GM18507 (cell line): ENCODE measurements around the gene NUP93.
"Not testable (repeated sequence)": the region's sequence is repeated elsewhere in the genome, so short reads cannot be mapped to it uniquely, and the experiment has no call there.

Source experiments
- DNase-seq: peaks from one replicate; pipeline ENCODE4 v3.0.0; 2011; ENCODE audit warnings: low read depth; ENCODE audit not compliant: insufficient read length; ENCODE audit errors: extremely low spot score
- FAIRE-seq: peaks from 2 replicates; lab custom pipeline; 2011; peaks lifted over from hg19 to GRCh38; lab: Jason Lieb, UNC

NUP93 gene

GRCh38 chr16:56708525-56709442 lies 21.1 kb upstream of the NUP93 start:
- FAIRE-seq = no peak
- DNase-seq = no peak

- FAIRE-seq = no peak
- DNase-seq = no peak
Measured at GRCh38 chr16:56709443-56710040, 20.4 kb upstream of the NUP93 start.

- no peak for FAIRE-seq
Measured at GRCh38 chr16:56710181-56710737, 19.7 kb upstream of the NUP93 start.

GRCh38 chr16:56711862-56712261 lies 18.1 kb upstream of the NUP93 start:
- no peak for FAIRE-seq
- DNase-seq = no peak

More at GRCh38 chr16:56710181-56710737, 19.7 kb upstream of the NUP93 start:
- no peak for DNase-seq

GRCh38 chr16:56713794-56714193 lies 16.1 kb upstream of the NUP93 start:
- DNase-seq (no peak), FAIRE-seq (no peak)

GRCh38 chr16:56715126-56715525 lies 14.8 kb upstream of the NUP93 start:
- DNase-seq = no peak
- no peak for FAIRE-seq

- FAIRE-seq = peak; percentile 45
- DNase-seq = no peak
Measured at GRCh38 chr16:56716761-56717160, 13.2 kb upstream of the NUP93 start.

- DNase-seq, FAIRE-seq: not testable (repeated sequence)
Measured at GRCh38 chr16:56717532-56717931, 12.4 kb upstream of the NUP93 start.

- FAIRE-seq = no peak
- DNase-seq = no peak
Measured at GRCh38 chr16:56722200-56722842, 7.6 kb upstream of the NUP93 start.

- FAIRE-seq = no peak
- no peak for DNase-seq
Measured at GRCh38 chr16:56724191-56724590, 5.7 kb upstream of the NUP93 start.

GRCh38 chr16:56726283-56726682 lies 3.6 kb upstream of the NUP93 start:
- DNase-seq (no peak), FAIRE-seq (no peak)

- FAIRE-seq (no peak), DNase-seq (no peak)
Measured at GRCh38 chr16:56726926-56727325, 3.0 kb upstream of the NUP93 start.

- FAIRE-seq = no peak
- no peak for DNase-seq
Measured at GRCh38 chr16:56728027-56728426, 1.9 kb upstream of the NUP93 start.

GRCh38 chr16:56728980-56729734 lies 772 bp upstream of the NUP93 start:
- no peak for FAIRE-seq
- no peak for DNase-seq

- DNase-seq = no peak
- FAIRE-seq = peak; percentile 24
Measured at GRCh38 chr16:56732366-56732765, 2.4 kb downstream of the NUP93 start.

- FAIRE-seq = no peak
- no peak for DNase-seq
Measured at GRCh38 chr16:56732832-56733231, 2.9 kb downstream of the NUP93 start.

- DNase-seq = no peak
Measured at GRCh38 chr16:56734429-56734828, 4.5 kb downstream of the NUP93 start.

GRCh38 chr16:56736476-56736875 lies 6.5 kb downstream of the NUP93 start:
- no peak for DNase-seq
- no peak for FAIRE-seq

More at GRCh38 chr16:56734429-56734828, 4.5 kb downstream of the NUP93 start:
- no peak for FAIRE-seq

GRCh38 chr16:56737539-56737938 lies 7.6 kb downstream of the NUP93 start:
- FAIRE-seq = no peak
- no peak for DNase-seq
